Left renal pelvis (tissue), 4 donors: ENCODE results near the gene HHAT. TPM values are rescaled to one million over a fixed set of nuclear protein-coding genes. Genes with fewer than 3 reads are reported as not detected.

Source experiments
- DNase-seq, 4 donors: peaks; one replicate each; pipeline ENCODE4 v3.0.0-alpha.2; 2013; ENCODE audit warnings: low read depth in 4 of 4, low spot score in 3 of 4
- polyA plus RNA-seq, 4 donors: library from polyadenylated mRNA; unstranded; fragments of 120-200 nt; gene quantifications; one replicate each; pipeline ENCODE4 v1.2.1, GENCODE V29; 2013; ENCODE audit not compliant: insufficient read length in 4 of 4

The HHAT gene
- polyA plus RNA-seq, 4 donors = 11.8 to 14.6 (median 14.2) TPM

GRCh38 chr1:210313046-210313595 is 15.6 kb upstream of the HHAT start:
- no peak for DNase-seq

- DNase-seq = no peak
Observed at GRCh38 chr1:210313921-210314320, 14.8 kb upstream of the HHAT start.

GRCh38 chr1:210315529-210315928 is 13.2 kb upstream of the HHAT start:
- DNase-seq = no peak

GRCh38 chr1:210321131-210321530 is 7.6 kb upstream of the HHAT start:
- DNase-seq = no peak

DNA sequence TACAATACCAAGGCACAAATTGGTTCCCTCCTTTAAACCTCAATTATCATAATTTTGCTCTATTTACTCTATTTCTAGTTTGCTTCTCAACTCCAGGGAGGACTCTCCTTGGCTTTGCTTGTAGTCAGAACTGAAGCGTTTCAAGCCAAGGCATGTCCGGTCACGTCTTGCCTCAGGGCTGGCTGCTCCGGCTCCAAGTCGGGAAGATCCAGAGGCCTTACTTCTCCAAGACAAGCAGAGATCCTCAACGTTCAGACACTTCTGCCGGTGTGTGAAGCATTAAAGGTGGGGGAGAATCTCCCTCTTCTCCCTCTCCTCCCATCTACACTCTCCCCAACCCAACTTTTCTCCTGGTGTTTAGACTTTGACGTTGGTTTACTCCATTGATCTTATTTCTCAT is 7.2 kb upstream of the HHAT start:
- DNase-seq = no peak

DNA sequence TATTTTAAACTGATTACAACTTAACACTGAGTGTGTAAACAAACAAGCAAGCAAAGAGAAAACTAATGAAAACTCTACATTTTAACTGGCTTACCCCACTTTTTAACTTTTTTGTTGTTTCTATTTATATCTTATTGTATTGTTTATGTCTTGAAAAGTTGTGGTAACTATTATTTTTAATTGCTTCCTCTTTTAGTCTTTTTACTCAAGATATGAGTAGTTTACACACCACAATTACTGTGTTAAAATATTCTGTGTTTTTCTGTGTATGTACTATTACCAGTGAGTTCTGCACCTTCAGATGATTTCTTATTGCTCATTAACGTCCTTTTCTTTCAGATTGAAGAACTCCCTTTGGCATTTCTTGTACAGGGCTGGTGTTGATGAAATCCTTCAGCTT is 4.7 kb upstream of the HHAT start:
- no peak for DNase-seq

- DNase-seq = no peak
Observed at GRCh38 chr1:210325026-210325670, 3.6 kb upstream of the HHAT start.

GRCh38 chr1:210328032-210328745 is 513 bp upstream of the HHAT start:
- DNase-seq = peak in 1 of 4 donors; percentile 33

DNA sequence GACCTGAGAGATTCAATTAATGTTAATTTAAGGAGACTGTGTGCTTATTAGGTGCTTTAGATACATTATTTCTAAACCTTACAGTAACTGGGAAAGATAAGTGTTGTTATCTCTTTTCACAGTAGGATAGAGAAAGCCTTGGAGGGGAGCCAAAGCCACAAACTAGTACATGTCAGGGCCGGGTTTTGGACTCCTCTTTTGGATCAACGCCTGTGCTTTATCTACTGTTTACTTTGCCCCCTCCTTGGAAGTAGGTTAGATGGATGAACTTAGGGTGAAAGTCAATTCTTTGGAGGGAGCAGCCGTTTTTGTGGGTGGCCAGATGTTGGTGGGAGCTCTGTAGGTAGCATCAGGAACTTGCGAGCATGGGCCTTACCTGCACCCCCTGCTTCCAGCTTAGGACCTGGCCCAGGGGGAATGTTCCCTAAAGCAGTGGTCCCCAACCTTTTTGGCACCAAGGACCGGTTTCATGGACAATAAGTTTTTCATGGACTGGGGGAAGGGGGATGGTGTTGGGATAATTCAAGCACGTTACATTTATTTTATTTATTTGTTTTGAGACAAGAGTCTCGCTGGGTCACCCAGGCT is 1.7 kb downstream of the HHAT start:
- no peak for DNase-seq

- no peak for DNase-seq
Observed at GRCh38 chr1:210332233-210332632, 3.5 kb downstream of the HHAT start.

DNA sequence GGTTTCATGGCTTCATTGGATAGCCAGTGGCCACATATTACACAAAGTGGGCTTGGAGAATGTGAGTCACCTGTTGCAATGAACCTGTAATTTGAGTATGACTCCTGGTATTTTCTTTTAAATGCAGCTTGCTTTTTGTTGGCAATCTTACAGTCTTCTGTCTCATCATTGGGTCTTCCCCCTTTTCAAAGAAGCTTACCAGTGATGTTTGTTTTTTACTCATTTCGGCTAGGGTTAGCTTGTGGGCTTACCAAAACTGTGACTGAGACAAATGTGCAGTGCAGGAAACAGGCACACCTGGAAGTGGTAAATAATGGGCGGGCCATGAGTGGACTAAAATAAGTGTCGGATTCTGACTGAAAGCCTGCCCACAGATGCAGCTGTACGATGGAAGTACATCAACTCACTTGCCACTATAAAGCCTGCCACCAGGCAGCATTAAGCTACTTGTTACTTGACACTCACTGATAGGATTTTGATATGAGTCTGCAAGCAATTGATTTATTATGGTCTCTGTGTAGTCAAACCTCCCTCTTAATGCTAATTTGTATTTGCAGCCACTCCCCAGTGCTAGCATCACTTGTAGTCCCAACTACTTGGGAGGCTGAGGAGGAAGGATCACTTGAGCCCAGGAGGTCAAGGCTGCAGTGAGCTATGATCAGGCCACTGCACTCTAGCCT is 4.2 kb downstream of the HHAT start:
- no peak for DNase-seq

DNA sequence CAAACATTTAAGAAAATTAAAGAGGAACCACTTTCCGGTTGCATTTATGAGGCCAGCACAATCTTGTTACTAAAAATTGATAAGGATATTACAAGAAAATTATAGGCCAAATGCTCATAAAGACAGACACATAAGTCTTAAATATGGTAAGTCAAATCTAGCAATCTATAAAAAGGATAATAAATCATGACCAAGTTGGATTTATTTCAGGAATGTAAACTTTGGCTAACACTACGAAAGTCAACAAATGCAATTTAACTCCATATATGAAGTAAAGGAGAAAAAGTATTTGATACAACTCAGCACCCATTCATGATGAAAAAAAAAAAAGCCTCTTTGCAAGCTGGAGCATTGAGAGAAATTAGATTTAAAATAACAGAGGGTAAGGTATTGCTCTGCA is 6.3 kb downstream of the HHAT start:
- no peak for DNase-seq

- DNase-seq = no peak
Observed at GRCh38 chr1:210336362-210336761, 7.7 kb downstream of the HHAT start.

GRCh38 chr1:210339500-210339899 is 10.8 kb downstream of the HHAT start:
- no peak for DNase-seq

GRCh38 chr1:210340311-210340710 is 11.6 kb downstream of the HHAT start:
- DNase-seq = no peak

DNA sequence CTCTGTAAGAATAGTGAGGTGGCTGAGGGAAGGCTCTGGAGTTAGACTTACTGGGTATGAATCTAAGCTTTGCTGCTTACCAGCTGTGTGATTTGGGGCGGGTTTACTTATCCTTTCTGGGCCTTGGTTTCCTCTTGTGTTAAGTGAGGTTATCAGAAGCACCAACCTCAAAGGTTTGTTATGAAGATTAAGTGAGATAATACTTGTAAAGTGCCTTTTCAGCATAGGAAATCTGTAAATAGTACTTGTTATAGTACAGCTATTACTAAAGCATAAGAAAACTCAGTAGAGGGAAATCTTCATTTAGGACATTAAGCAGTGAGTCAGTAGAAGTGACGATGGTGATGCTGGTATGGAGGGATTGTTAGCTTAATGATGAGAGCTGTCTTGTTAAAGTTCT is 12.1 kb downstream of the HHAT start:
- no peak for DNase-seq

DNA sequence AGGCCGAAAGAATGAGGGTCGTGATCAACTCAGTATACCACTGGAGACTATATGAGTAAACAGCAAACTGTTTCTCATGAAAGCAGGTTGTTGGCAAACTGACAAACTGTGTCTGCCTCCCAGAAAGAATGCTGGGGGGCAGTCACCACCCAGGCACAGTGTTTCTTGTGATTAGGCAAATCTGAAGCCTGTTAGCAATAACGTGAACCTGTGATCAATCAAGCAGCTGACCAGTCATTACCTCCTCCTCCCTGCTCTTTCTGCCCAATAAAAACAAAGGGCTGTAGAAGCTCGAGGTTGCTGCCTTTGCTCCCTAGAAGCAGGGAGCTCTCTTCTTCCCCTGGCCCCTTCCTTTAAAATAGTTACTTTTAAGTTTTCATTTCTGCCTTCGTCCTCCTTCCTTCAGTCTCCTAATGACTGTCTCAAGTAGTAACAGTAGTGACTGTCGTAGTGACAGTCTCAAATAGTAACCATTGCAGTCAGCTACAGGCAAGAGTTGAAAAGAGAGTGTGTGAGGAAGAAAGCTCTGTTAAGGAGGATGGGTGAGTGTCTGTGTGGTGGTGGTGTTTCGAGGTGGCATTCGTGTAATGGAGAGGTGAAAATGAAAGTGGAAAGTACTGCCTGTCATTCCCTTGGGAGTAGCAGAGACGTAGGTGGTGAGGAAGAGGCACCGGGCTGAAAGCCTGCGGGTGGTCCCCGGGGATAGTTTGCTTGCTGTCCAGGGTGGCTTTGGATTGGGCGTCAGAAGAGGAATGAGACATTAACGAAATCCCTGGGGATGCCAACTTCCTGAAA is 14.5 kb downstream of the HHAT start:
- DNase-seq = no peak

GRCh38 chr1:210344706-210345105 is 16.0 kb downstream of the HHAT start:
- no peak for DNase-seq

DNA sequence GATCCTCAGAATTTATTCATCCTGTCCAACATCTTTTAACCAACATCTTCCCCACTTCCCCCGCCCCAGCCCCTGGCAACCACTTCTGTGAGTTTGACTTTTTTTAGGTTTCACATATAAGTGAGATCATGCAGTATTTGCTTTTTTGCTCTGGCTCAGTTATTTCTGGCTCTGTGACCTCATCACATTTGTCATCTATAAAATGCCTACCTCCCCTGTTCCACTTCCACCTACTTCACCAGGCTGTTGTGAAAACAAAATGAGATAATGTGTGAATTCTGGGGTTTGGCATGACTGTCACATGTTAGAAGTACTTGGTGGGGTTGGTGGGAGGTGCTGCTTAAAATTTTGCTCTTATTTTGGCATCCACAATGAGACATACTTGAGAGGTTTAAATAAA is 18.4 kb downstream of the HHAT start:
- no peak for DNase-seq

GRCh38 chr1:210351496-210351895 is 22.8 kb downstream of the HHAT start:
- DNase-seq = no peak
